Vagina (tissue), 2 donors: ENCODE data around the gene MNX1. TPM values are rescaled to one million over a fixed set of nuclear protein-coding genes. Genes with fewer than 3 reads are reported as not detected.

Source experiments
- DNase-seq, 2 donors: peaks; one replicate each; pipeline ENCODE4 v3.0.0-alpha.2; 2017; ENCODE audit errors: extremely low spot score in 2 of 2
- H3K27ac ChIP-seq: fragments of 200-600 bp; sonication (generic); one replicate; pipeline ENCODE4 v1.5.1; 2019
- H3K27me3 ChIP-seq: fragments of 200-600 bp; sonication (generic); one replicate; pipeline ENCODE4 v1.5.1; 2019
- H3K36me3 ChIP-seq, 2 donors: fragments of 200-600 bp; sonication (generic); one replicate each; pipeline ENCODE4 v1.5.1; 2017 to 2019
- H3K4me1 ChIP-seq: fragments of 200-600 bp; sonication (generic); one replicate; pipeline ENCODE4 v1.5.1; 2019
- H3K4me3 ChIP-seq, 2 donors: fragments of 200-600 bp; sonication (generic); 1 replicate in 1 of 2; 2 replicates in 1 of 2; pipeline ENCODE4 v1.5.1; 2016 to 2019
- H3K9me3 ChIP-seq: fragments of 200-600 bp; sonication (generic); one replicate; pipeline ENCODE4 v1.5.1; 2019
- CTCF ChIP-seq, 3 experiments: fragments of 450-650 bp in 2 of 3; fragments of 200-600 bp in 1 of 3; sonication (generic) in 1 of 3; IDR thresholded peaks; one replicate each; pipeline ENCODE4 v1.5.1; 2017 to 2019; ENCODE audit warnings: antibody characterized with exemption in 3 of 3, mild to moderate bottlenecking in 2 of 3, moderate library complexity in 2 of 3
- POLR2A ChIP-seq, 2 donors: fragments of 450-650 bp; IDR thresholded peaks; one replicate each; pipeline ENCODE4 v1.6.1; 2017; ENCODE audit warnings: antibody characterized with exemption in 2 of 2, mild to moderate bottlenecking in 2 of 2, moderate library complexity in 2 of 2
- POLR2AphosphoS5 ChIP-seq, 2 donors: sonication (generic); formaldehyde crosslinking; IDR thresholded peaks; one replicate each; pipeline ENCODE4 v1.9.0; 2017; ENCODE audit warnings: antibody characterized with exemption in 2 of 2, mild to moderate bottlenecking in 2 of 2, low read depth in 1 of 2; ENCODE audit not compliant: insufficient read depth in 1 of 2
- intact Hi-C: fragments of 100-400 bp; cut with DNase I; formaldehyde crosslinking; loops from one replicate; pipeline ENCODE4 v1.15.1; 2023
- total RNA-seq: library from RNA; depleted of rRNA; stranded (reverse); fragments of >200 nt; gene quantifications from one replicate; pipeline ENCODE4 v1.2.3, GENCODE V29; 2016

Gene MNX1
- total RNA-seq, 1 donor from 2014 or later: not detected

DNA sequence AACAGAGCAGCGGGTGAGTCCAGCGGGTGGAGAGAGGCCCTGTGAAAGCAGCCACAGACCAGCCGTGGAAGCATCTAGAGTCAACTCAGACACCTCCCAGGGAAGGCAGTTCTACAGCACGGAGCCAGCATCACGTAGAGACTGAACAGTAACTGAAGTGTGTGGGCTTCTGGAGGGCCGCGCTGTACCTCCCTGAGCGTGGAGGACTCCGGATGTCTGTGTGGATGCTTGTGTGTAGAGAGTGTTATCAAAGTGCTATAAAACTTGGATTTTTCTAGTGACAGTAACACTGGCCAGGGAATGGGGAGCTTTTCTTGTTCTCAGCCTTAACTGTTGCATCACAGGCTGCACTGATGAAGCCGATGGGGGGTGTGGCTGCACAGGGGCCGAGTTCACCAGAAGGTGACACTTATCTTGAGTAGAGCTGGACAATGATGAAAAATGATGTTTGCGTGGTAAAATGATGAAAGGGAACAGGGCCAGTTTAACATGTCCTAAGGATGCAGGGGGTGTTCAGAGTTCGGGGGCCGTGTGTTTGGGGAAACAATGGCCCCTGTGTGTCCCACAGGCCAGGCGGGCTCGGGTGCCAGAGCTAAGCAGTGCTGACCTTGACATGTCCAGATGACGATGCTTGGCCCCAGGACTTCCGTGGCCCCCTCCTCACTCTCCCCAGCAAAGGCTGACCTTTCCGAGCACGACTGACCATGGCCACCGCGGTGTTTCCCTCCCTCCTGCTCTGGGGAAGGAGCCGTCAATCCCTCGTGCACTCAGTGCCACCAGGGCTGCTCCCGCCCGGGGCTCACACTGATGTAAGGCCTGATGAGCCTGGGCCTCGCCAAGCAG, 21.9 kb downstream of the MNX1 start:
- TF ChIP-seq POLR2A (IDR thresholded peaks at IDR 0.05): no peak
- TF ChIP-seq POLR2AphosphoS5 (IDR thresholded peaks at IDR 0.05; ENCODE audit: insufficient read depth in 1 of 2, low read depth in 1 of 2): no peak
- TF ChIP-seq CTCF (IDR thresholded peaks at IDR 0.05): no peak
- Histone ChIP-seq H3K4me3 (no peak overlapping the region), H3K27ac (no peak overlapping the region), H3K27me3 (no peaks in the 10 kb centered on the region), H3K36me3 (no peaks in the 10 kb centered on the region), H3K9me3 (no peaks in the 10 kb centered on the region), H3K4me1 (peaks cover 5% of the 10 kb centered on the region)
- peak in 1 of 2 donors; percentile 64 for DNase-seq
- intact Hi-C loops: no loop called here

DNA sequence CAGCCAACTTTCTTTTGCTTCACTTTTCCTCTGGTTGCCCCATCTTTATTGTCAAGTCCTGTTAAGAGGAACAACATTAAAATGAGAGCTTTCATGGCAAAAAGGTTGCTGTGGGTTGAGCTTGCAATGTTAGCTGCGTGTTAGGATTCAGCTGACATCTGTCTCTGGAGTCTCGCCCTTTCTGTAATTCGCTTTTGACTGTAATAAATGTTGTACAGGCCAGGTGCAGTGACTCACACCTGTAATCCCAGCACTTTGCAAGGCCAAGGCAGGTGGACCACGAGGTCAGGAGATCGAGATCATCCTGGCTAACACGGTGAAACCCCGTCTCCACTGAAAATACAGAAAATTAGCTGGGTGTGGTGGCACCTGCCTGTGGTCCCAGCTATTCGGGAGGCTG, 24.1 kb downstream of the MNX1 start:
- Histone ChIP-seq H3K36me3 (no peaks in the 10 kb centered on the region), H3K27me3 (no peaks in the 10 kb centered on the region), H3K4me3 (no peak overlapping the region), H3K4me1 (peaks cover 5% of the 10 kb centered on the region), H3K9me3 (no peaks in the 10 kb centered on the region), H3K27ac (no peak overlapping the region)
- peak in 1 of 2 donors; percentile 25 for DNase-seq
- intact Hi-C loops: no loop called here
- TF ChIP-seq CTCF (IDR thresholded peaks at IDR 0.05) (no peak), POLR2AphosphoS5 (IDR thresholded peaks at IDR 0.05; ENCODE audit: insufficient read depth in 1 of 2, low read depth in 1 of 2) (no peak)

DNA sequence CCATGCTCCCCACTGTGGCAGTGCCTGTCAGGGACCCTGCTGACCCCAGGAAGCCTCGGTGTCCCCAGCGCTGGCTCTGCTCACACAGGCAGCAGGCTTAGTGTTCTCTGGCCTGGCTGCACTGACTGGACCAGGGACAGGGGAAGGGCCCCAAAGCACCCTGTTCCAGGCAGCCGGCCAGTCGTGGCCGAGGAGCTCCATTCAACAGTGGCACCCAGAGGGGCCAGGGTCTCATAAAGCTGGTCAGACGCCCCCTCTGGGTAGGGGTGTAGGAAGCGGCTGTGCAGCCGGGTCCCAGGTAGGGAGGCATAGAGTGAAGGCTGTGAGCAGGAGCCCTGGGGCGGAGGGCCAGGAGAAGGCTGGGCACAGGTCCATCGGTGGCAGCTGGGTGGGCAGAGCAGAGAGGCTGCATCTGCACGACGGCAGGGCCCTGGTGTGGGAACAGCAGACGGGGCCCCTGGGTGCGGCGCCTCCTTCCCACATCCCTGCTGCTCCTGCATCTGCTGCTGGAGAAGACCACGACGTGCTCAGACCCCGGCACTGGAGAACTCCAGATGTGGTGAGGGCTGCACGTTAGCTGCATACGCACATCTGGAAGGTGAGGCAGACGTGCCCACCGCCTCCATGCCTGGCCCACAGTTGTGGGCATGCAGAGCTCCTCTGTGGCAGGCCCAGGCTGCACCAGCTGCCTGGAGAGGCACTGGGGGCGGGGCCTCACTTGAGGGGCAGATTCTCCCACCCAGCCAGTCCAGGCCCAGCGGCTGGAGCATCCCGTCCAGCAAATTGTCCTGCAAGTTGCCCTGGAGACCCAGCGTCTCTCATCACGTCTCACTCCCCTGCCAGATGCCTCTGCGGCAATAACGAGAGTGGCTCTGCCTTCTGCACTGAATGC, 25.1 kb downstream of the MNX1 start:
- TF ChIP-seq CTCF (IDR thresholded peaks at IDR 0.05): no peak
- no peak for TF ChIP-seq POLR2A (IDR thresholded peaks at IDR 0.05)
- no peak for TF ChIP-seq POLR2AphosphoS5 (IDR thresholded peaks at IDR 0.05; ENCODE audit: insufficient read depth in 1 of 2, low read depth in 1 of 2)
- Histone ChIP-seq H3K27me3 (no peaks in the 10 kb centered on the region), H3K4me3 (no peak overlapping the region), H3K36me3 (no peaks in the 10 kb centered on the region), H3K9me3 (no peaks in the 10 kb centered on the region), H3K4me1 (peaks cover 5% of the 10 kb centered on the region), H3K27ac (peak overlapping the region; percentile 8)
- intact Hi-C loops: no loop called here
- DNase-seq: peak in 1 of 2 donors; percentile 92

- Histone ChIP-seq H3K9me3 (peaks cover 4% of the 10 kb centered on the region), H3K36me3 (no peaks in the 10 kb centered on the region), H3K4me3 (peak overlapping the region in 1 of 2 donors; percentile 3), H3K27me3 (no peaks in the 10 kb centered on the region), H3K27ac (peak overlapping the region; percentile 8), H3K4me1 (peaks cover 5% of the 10 kb centered on the region)
- intact Hi-C loops: no loop called here
- TF ChIP-seq POLR2AphosphoS5 (IDR thresholded peaks at IDR 0.05; ENCODE audit: insufficient read depth in 1 of 2, low read depth in 1 of 2) (peak in 1 of 2 donors; percentile 5), CTCF (IDR thresholded peaks at IDR 0.05) (no peak), POLR2A (IDR thresholded peaks at IDR 0.05) (no peak)
- DNase-seq: peak in 1 of 2 donors; percentile 72
These were observed 26.1 kb downstream of the MNX1 start for GRCh38 chr7:156984174-156984891.
